ENCODE results near the gene KRT6A. TPM values are rescaled to one million over a fixed set of nuclear protein-coding genes. Genes with fewer than 3 reads are reported as not detected.

KRT6A gene
- total and polyA plus RNA-seq, 2 of the 8 experiments (the other 6 are each of a cell fraction or from before 2014, with no cell fraction given), result 0.11 TPM; not detected in 1

DNA sequence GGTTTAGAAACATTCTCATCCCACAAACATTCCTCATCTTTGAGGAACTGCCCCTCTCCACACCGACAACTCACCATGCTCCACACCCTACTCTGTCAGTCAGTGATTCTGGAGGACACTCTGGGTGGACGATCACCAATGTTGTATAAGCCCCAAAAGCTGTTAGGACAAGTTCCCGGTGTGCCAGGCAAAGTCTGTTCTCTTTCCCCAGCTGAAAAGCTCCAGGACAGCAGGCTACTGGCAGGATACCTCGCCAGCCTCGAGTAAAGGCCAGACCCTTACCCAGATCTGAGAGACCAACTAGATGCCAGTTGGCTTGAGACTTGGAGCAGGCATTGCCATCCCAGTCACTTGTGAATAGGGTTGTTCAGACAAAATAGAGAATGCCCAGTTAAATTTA lies 15.2 kb upstream of the KRT6A start (continued):
- no peak for TF ChIP-seq CTBP2 (IDR thresholded peaks at IDR 0.05; ENCODE audit: borderline replicate concordance, insufficient read depth, insufficient read length, low read length)
- TF ChIP-seq, protein P1, sequence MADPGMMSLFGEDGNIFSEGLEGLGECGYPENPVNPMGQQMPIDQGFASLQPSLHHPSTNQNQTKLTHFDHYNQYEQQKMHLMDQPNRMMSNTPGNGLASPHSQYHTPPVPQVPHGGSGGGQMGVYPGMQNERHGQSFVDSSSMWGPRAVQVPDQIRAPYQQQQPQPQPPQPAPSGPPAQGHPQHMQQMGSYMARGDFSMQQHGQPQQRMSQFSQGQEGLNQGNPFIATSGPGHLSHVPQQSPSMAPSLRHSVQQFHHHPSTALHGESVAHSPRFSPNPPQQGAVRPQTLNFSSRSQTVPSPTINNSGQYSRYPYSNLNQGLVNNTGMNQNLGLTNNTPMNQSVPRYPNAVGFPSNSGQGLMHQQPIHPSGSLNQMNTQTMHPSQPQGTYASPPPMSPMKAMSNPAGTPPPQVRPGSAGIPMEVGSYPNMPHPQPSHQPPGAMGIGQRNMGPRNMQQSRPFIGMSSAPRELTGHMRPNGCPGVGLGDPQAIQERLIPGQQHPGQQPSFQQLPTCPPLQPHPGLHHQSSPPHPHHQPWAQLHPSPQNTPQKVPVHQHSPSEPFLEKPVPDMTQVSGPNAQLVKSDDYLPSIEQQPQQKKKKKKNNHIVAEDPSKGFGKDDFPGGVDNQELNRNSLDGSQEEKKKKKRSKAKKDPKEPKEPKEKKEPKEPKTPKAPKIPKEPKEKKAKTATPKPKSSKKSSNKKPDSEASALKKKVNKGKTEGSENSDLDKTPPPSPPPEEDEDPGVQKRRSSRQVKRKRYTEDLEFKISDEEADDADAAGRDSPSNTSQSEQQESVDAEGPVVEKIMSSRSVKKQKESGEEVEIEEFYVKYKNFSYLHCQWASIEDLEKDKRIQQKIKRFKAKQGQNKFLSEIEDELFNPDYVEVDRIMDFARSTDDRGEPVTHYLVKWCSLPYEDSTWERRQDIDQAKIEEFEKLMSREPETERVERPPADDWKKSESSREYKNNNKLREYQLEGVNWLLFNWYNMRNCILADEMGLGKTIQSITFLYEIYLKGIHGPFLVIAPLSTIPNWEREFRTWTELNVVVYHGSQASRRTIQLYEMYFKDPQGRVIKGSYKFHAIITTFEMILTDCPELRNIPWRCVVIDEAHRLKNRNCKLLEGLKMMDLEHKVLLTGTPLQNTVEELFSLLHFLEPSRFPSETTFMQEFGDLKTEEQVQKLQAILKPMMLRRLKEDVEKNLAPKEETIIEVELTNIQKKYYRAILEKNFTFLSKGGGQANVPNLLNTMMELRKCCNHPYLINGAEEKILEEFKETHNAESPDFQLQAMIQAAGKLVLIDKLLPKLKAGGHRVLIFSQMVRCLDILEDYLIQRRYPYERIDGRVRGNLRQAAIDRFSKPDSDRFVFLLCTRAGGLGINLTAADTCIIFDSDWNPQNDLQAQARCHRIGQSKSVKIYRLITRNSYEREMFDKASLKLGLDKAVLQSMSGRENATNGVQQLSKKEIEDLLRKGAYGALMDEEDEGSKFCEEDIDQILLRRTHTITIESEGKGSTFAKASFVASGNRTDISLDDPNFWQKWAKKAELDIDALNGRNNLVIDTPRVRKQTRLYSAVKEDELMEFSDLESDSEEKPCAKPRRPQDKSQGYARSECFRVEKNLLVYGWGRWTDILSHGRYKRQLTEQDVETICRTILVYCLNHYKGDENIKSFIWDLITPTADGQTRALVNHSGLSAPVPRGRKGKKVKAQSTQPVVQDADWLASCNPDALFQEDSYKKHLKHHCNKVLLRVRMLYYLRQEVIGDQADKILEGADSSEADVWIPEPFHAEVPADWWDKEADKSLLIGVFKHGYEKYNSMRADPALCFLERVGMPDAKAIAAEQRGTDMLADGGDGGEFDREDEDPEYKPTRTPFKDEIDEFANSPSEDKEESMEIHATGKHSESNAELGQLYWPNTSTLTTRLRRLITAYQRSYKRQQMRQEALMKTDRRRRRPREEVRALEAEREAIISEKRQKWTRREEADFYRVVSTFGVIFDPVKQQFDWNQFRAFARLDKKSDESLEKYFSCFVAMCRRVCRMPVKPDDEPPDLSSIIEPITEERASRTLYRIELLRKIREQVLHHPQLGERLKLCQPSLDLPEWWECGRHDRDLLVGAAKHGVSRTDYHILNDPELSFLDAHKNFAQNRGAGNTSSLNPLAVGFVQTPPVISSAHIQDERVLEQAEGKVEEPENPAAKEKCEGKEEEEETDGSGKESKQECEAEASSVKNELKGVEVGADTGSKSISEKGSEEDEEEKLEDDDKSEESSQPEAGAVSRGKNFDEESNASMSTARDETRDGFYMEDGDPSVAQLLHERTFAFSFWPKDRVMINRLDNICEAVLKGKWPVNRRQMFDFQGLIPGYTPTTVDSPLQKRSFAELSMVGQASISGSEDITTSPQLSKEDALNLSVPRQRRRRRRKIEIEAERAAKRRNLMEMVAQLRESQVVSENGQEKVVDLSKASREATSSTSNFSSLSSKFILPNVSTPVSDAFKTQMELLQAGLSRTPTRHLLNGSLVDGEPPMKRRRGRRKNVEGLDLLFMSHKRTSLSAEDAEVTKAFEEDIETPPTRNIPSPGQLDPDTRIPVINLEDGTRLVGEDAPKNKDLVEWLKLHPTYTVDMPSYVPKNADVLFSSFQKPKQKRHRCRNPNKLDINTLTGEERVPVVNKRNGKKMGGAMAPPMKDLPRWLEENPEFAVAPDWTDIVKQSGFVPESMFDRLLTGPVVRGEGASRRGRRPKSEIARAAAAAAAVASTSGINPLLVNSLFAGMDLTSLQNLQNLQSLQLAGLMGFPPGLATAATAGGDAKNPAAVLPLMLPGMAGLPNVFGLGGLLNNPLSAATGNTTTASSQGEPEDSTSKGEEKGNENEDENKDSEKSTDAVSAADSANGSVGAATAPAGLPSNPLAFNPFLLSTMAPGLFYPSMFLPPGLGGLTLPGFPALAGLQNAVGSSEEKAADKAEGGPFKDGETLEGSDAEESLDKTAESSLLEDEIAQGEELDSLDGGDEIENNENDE (IDR thresholded peaks at IDR 0.05; ENCODE audit: insufficient replicate concordance, low read length), result no peak
- no peak for TF ChIP-seq EGR1 (IDR thresholded peaks at IDR 0.05; ENCODE audit: borderline replicate concordance, low read depth, low read length)
- TF ChIP-seq CHD1 (IDR thresholded peaks at IDR 0.05; ENCODE audit: low read depth, low read length), result no peak
- TF ChIP-seq RXRA (IDR thresholded peaks at IDR 0.05; ENCODE audit: insufficient read depth, low read depth, low read length), result no peak
